Spleen (tissue), 7 donors: ENCODE measurements around the gene OR6N1.

Experiments
- POLR2A ChIP-seq, 3 donors: fragments of 450-650 bp; IDR thresholded peaks; one replicate each; pipeline ENCODE4 v1.5.1; 2017; ENCODE audit warnings: antibody characterized with exemption in 3 of 3, mild to moderate bottlenecking in 1 of 3
- POLR2AphosphoS5 ChIP-seq, 3 donors: sonication (generic); formaldehyde crosslinking; IDR thresholded peaks; one replicate each; pipeline ENCODE4 v1.5.1; 2017; ENCODE audit warnings: antibody characterized with exemption in 3 of 3
- TF ChIP-seq, protein P1 (sequence below), 11 experiments: fragments of 200-600 bp in 7 of 11; fragments of 450-650 bp in 4 of 11; sonication (generic) in 4 of 11; IDR thresholded peaks in 8 of 11; conservative IDR thresholded peaks in 3 of 11; 1 replicate in 7 of 11; 2 replicates in 4 of 11; pipeline versions ENCODE4 v1.4.0 to v1.8.0; 2016 to 2021; ENCODE audit warnings: antibody characterized with exemption in 11 of 11, inconsistent platforms in 4 of 11, mild to moderate bottlenecking in 1 of 11
- donor health status: DM: no; HTN: no; CAD: no; lungs with moderate emphysema.
- donor health status: DM: no; HTN: no; CAD: no.
- donor health status: DM: no; HTN: no; CAD: no.

DNA sequence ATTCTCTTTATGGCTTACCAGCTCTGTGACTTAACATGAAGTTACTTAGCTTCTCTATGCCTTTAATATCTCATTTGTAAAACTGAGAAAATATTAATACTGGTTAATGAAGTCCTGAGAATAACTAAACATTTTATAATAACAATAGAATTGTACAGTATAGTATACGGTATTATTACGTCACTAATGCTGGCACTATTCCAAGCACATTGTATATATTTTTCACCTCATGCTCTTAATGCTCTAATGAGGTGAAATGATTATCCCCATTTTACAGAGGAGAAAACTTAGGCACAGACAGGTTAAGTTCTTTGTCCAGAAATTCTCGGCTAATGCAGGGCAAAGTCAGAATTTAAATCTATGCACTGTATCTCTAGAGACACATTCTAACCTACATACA lies 52.3 kb downstream of the OR6N1 start:
- TF ChIP-seq, protein P1, sequence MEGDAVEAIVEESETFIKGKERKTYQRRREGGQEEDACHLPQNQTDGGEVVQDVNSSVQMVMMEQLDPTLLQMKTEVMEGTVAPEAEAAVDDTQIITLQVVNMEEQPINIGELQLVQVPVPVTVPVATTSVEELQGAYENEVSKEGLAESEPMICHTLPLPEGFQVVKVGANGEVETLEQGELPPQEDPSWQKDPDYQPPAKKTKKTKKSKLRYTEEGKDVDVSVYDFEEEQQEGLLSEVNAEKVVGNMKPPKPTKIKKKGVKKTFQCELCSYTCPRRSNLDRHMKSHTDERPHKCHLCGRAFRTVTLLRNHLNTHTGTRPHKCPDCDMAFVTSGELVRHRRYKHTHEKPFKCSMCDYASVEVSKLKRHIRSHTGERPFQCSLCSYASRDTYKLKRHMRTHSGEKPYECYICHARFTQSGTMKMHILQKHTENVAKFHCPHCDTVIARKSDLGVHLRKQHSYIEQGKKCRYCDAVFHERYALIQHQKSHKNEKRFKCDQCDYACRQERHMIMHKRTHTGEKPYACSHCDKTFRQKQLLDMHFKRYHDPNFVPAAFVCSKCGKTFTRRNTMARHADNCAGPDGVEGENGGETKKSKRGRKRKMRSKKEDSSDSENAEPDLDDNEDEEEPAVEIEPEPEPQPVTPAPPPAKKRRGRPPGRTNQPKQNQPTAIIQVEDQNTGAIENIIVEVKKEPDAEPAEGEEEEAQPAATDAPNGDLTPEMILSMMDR (IDR thresholded peaks at IDR 0.05 in 8 of 11, conservative IDR thresholded peaks at IDR 0.05 in 3 of 11), result no peak
- TF ChIP-seq POLR2A (IDR thresholded peaks at IDR 0.05) (no peak), POLR2AphosphoS5 (IDR thresholded peaks at IDR 0.05) (no peak)
